ENCODE results near the gene MUS81.
A peak's percentile ranks its signal among the peaks of the same experiment; 100 is the strongest.
"Not testable (repeated sequence)": the region's sequence is repeated elsewhere in the genome, so short reads cannot be mapped to it uniquely, and the experiment has no call there.

Gene MUS81

GRCh38 chr11:65885808-65886536 is 25.7 kb downstream of the MUS81 start:
- Mint-ChIP-seq H3K4me3 (peak overlapping the region; percentile 97), H3K9me3 (ENCODE audit: low read depth) (no peaks in the 10 kb centered on the region), H3K27ac (no peak overlapping the region), H3K27me3 (no peaks in the 10 kb centered on the region), H3K36me3 (no peaks in the 10 kb centered on the region), H3K4me1 (ENCODE audit: low read depth) (peaks cover 43% of the 10 kb centered on the region)

- Mint-ChIP-seq H3K36me3 (no peaks in the 10 kb centered on the region), H3K9me3 (ENCODE audit: low read depth) (no peaks in the 10 kb centered on the region), H3K27me3 (no peaks in the 10 kb centered on the region), H3K4me1 (ENCODE audit: low read depth) (peaks cover 39% of the 10 kb centered on the region), H3K27ac (peak overlapping the region; percentile 95), H3K4me3 (peak overlapping the region; percentile 97)
Measured at GRCh38 chr11:65886826-65887722, 26.8 kb downstream of the MUS81 start.

- Mint-ChIP-seq H3K9me3 (ENCODE audit: low read depth) (no peaks in the 10 kb centered on the region), H3K27ac (peak overlapping the region; percentile 95), H3K4me1 (ENCODE audit: low read depth) (peaks cover 44% of the 10 kb centered on the region), H3K36me3 (peaks cover 6% of the 10 kb centered on the region), H3K27me3 (no peaks in the 10 kb centered on the region), H3K4me3 (peak overlapping the region; percentile 97)
Measured at GRCh38 chr11:65887723-65888162, 27.5 kb downstream of the MUS81 start.

- peak within 1 kb of the TSS; percentile 95 for H3K27ac Mint-ChIP-seq
- H3K36me3 Mint-ChIP-seq, result peaks cover 6% of the 10 kb centered on the region
- H3K27me3 Mint-ChIP-seq, result no peaks in the 10 kb centered on the region
- H3K4me1 Mint-ChIP-seq (ENCODE audit: low read depth), result peaks cover 48% of the 10 kb centered on the region
- peak within 1 kb of the TSS; percentile 97 for H3K4me3 Mint-ChIP-seq
- H3K9me3 Mint-ChIP-seq (ENCODE audit: low read depth), result no peaks in the 10 kb centered on the region
Measured at GRCh38 chr11:65888163-65888814, 28.1 kb downstream of the MUS81 start, which contains the start of gene FIBP. Gene FIBP, minus strand, starts transcription at chr11:65888471. Its CDS starts 53 bp downstream, at chr11:65888418.

- peaks cover 52% of the 10 kb centered on the region for H3K4me1 Mint-ChIP-seq (ENCODE audit: low read depth)
- H3K36me3 Mint-ChIP-seq, result peaks cover 6% of the 10 kb centered on the region
- no peaks in the 10 kb centered on the region for H3K9me3 Mint-ChIP-seq (ENCODE audit: low read depth)
Measured at GRCh38 chr11:65890324-65891218, 30.3 kb downstream of the MUS81 start, which contains the start of gene CCDC85B. Gene CCDC85B, plus strand, starts transcription at chr11:65890673. Its CDS starts 111 bp downstream, at chr11:65890784.

GRCh38 chr11:65891219-65892136 is 31.2 kb downstream of the MUS81 start:
- peaks cover 59% of the 10 kb centered on the region for H3K4me1 Mint-ChIP-seq (ENCODE audit: low read depth)
- peak overlapping the region; percentile 89 for H3K4me3 Mint-ChIP-seq
- no peaks in the 10 kb centered on the region for H3K27me3 Mint-ChIP-seq
- peak overlapping the region; percentile 87 for H3K27ac Mint-ChIP-seq
- H3K36me3 Mint-ChIP-seq, result peaks cover 6% of the 10 kb centered on the region
- no peaks in the 10 kb centered on the region for H3K9me3 Mint-ChIP-seq (ENCODE audit: low read depth)

More at GRCh38 chr11:65890324-65891218, 30.3 kb downstream of the MUS81 start, which contains the start of gene CCDC85B:
- no peaks in the 10 kb centered on the region for H3K27me3 Mint-ChIP-seq
- H3K4me3 Mint-ChIP-seq, result peak within 1 kb of the TSS; percentile 97
- H3K27ac Mint-ChIP-seq, result peak within 1 kb of the TSS; percentile 95

- H3K27ac Mint-ChIP-seq, result peak overlapping the region; percentile 87
- H3K27me3 Mint-ChIP-seq; H3K36me3 Mint-ChIP-seq; H3K9me3 Mint-ChIP-seq (ENCODE audit: low read depth): not testable (repeated sequence)
- peaks cover 56% of the 10 kb centered on the region for H3K4me1 Mint-ChIP-seq (ENCODE audit: low read depth)
- peak overlapping the region; percentile 89 for H3K4me3 Mint-ChIP-seq
Measured at GRCh38 chr11:65892137-65892540, 31.9 kb downstream of the MUS81 start.

GRCh38 chr11:65892661-65893317 is 32.6 kb downstream of the MUS81 start:
- H3K36me3 Mint-ChIP-seq, result peaks cover 6% of the 10 kb centered on the region
- H3K27ac Mint-ChIP-seq, result peak overlapping the region; percentile 87
- peak overlapping the region; percentile 89 for H3K4me3 Mint-ChIP-seq
- H3K27me3 Mint-ChIP-seq, result no peaks in the 10 kb centered on the region
- H3K9me3 Mint-ChIP-seq (ENCODE audit: low read depth), result no peaks in the 10 kb centered on the region
- H3K4me1 Mint-ChIP-seq (ENCODE audit: low read depth), result peaks cover 60% of the 10 kb centered on the region

GRCh38 chr11:65894034-65894591 is 33.9 kb downstream of the MUS81 start:
- Mint-ChIP-seq H3K36me3 (peaks cover 6% of the 10 kb centered on the region), H3K27ac (peak overlapping the region; percentile 82), H3K27me3 (no peaks in the 10 kb centered on the region), H3K4me1 (ENCODE audit: low read depth) (peaks cover 52% of the 10 kb centered on the region), H3K9me3 (ENCODE audit: low read depth) (no peaks in the 10 kb centered on the region), H3K4me3 (peak overlapping the region; percentile 89)

- peaks cover 6% of the 10 kb centered on the region for H3K36me3 Mint-ChIP-seq
- H3K27ac Mint-ChIP-seq, result peak overlapping the region; percentile 61
- H3K4me1 Mint-ChIP-seq (ENCODE audit: low read depth), result peaks cover 40% of the 10 kb centered on the region
- no peaks in the 10 kb centered on the region for H3K27me3 Mint-ChIP-seq
- peak overlapping the region; percentile 68 for H3K4me3 Mint-ChIP-seq
- H3K9me3 Mint-ChIP-seq (ENCODE audit: low read depth), result no peaks in the 10 kb centered on the region
Measured at GRCh38 chr11:65895482-65895981, 35.3 kb downstream of the MUS81 start.

GRCh38 chr11:65896034-65896999 is 36.1 kb downstream of the MUS81 start:
- Mint-ChIP-seq H3K4me3 (peak overlapping the region; percentile 68), H3K36me3 (peaks cover 6% of the 10 kb centered on the region), H3K9me3 (ENCODE audit: low read depth) (no peaks in the 10 kb centered on the region), H3K27ac (peak overlapping the region; percentile 41), H3K27me3 (no peaks in the 10 kb centered on the region), H3K4me1 (ENCODE audit: low read depth) (peaks cover 43% of the 10 kb centered on the region)

Measured in activated naive CD8-positive, alpha-beta T cell (primary cell).